GM21737 (cell line): ENCODE measurements around the gene SLC23A2.
A peak's percentile ranks its signal among the peaks of the same experiment; 100 is the strongest.

ENCODE experiments used
- ATAC-seq: cut with Tn5 transposase; IDR thresholded peaks from one replicate; pipeline ENCODE4 v1.9.1; 2021; ENCODE audit warnings: mild to moderate bottlenecking, moderate library complexity; ENCODE audit not compliant: unreplicated experiment

SLC23A2 gene

DNA sequence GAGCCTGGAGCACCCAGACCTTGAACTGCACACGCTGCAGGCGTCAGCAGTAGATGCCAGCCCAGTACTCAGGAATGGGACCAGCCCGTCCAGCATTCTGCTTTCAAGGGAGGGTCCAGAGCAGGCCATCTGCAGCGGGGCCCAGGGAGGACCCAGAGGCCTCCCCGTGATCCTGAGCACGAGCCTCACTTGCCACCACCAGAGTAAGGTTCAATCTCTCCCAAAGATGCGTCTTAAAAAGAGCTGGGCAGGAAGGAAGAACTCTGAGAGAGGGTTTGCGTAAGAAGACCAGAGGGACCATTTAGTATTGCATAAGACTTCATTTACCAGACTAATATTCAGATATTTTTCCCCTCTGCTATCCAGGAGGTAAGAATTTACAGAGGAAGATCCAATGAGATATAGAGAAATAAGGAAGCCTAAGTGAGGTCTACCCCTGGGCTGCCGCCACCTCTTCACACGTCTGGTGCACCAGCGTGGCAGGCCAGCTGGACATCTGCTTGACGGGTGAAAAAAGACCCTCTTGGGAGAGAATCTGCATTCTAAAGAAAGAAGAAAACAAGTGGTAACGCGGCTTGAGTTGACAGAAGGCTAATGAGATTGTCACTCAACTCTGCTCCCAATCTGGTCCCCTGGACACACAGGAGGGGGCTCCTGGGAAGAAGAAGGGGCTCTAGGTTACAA, 172.3 kb downstream of the SLC23A2 start:
- no peak for ATAC-seq

DNA sequence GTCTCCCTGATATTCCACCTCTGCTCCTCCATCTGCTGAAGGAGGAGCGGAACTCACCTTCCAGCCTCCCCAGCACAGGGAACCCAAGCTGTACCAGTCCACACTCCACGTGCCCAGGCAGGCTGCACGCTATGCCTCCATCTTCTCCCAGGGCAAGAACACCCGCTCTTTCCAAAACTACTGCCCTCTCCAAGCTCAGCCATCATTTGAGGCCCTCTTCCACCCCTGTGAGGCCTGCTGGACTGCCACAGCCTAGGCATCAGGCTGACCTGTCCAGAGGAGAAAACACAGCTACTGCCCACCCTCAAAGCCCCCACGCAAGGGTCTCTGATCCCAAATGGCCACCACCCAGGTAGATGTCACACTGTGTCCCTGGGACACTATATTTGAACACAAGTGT, 179.7 kb downstream of the SLC23A2 start:
- ATAC-seq = no peak

- no peak for ATAC-seq
These were observed 180.3 kb downstream of the SLC23A2 start for GRCh38 chr20:4820806-4821518.

DNA sequence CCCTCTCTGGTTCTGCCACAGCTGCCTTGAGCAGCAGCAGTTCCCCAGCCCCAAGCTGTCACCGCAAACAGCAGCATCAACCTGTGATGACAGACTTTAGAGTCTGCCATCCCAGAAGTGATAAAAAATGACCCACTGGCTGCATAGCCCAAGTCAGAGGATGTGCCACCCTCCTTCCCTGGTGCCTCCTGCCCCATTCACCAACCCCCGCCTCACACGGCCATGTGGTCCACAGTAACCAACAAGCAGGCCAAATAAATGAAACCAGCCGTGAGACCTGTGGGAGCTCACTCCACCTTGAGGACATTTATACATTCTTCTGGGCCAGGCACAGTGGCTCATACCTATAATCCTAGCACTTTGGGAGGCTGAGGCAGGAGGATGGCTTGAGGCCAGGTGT, 181.4 kb downstream of the SLC23A2 start:
- no peak for ATAC-seq

GRCh38 chr20:4817230-4817671, 184.1 kb downstream of the SLC23A2 start:
- ATAC-seq = no peak

DNA sequence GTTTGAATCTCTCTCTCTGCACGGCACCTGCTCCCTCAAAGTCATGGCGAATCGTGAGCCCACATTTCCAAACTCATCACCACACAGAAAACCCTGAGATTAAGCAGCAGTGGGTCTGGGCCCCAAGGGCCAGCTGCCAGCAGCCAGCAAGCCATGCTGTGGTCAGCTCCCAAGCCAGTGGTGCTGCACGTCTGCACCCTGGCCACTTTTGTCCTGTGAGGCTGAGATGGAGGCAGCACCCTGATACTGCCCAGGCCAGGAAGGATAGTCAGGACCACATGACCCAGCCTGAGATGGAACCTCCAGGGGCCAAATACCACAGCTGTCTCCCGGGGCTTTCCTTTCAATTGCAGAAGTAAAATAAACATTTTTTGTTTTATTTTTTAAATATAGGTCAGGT, 185.7 kb downstream of the SLC23A2 start:
- no peak for ATAC-seq

- peak; percentile 36 for ATAC-seq
These were observed 186.5 kb downstream of the SLC23A2 start for GRCh38 chr20:4814696-4815252.

GRCh38 chr20:4813863-4814695, 187.2 kb downstream of the SLC23A2 start:
- ATAC-seq = peak; percentile 40

GRCh38 chr20:4813076-4813862, 188.0 kb downstream of the SLC23A2 start:
- ATAC-seq = no peak

- ATAC-seq = no peak
These were observed 188.7 kb downstream of the SLC23A2 start for GRCh38 chr20:4812641-4813075.

- ATAC-seq = no peak
These were observed 189.1 kb downstream of the SLC23A2 start for GRCh38 chr20:4812216-4812615.

GRCh38 chr20:4811661-4812181, 189.6 kb downstream of the SLC23A2 start:
- no peak for ATAC-seq

- no peak for ATAC-seq
These were observed 190.1 kb downstream of the SLC23A2 start for GRCh38 chr20:4811257-4811656.

DNA sequence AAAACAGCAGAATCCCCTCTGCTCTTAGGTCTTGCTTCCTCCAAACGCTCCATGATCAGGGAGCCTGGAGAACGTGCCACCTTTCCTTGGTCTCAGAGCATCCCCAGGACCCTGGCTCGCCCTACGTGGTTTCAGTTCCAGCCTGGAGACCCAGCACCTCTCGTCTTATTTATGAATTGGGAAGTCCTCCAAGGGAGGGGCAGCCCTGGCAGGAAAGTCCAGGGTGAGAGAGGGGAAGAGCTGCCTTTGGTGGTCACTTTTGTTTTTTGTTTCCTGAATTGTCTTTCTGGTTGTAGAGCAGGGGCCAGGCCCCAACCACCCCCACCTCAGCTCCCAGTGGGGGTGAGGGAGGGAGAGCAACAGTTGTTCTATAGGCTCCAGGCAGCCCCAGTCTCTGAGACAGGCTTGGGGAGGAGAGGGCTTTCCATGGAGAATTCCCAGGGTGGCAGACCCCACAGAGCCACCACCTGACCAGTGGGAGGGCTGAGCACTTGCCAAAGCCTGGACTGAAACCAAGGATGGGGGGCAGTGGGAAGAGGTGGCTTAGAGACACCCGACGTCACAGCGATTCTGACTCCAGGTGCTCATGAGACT, 190.8 kb downstream of the SLC23A2 start:
- ATAC-seq = no peak

GRCh38 chr20:4809707-4810106, 191.6 kb downstream of the SLC23A2 start:
- ATAC-seq = no peak

- no peak for ATAC-seq
These were observed 192.4 kb downstream of the SLC23A2 start for GRCh38 chr20:4808872-4809271.

- ATAC-seq = no peak
These were observed 195.5 kb downstream of the SLC23A2 start for GRCh38 chr20:4805663-4806449.

DNA sequence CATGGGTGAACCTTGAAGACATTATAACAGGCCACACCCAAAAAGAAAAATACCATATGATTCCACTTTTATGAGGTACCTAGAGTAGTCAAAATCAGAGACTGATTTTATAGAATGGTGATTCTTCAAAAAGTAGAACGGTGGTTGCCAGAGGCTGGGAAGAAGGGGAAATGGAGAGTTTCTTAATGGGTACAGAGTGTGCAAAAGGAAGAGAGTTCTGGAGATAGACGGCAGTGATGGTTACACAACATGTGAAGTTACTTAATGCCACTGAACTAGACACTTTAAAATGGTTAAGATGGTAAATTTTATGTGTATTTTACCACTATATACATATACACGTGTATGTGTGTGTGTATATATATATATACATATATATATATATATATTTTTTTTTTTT, 198.8 kb downstream of the SLC23A2 start:
- no peak for ATAC-seq
